GM04503 (cell line): ENCODE measurements around the gene CCDC174.

Source experiments
- DNase-seq: peaks from one replicate; pipeline ENCODE4 v3.0.0-alpha.2; 2012; ENCODE audit warnings: low read depth

The CCDC174 gene

DNA sequence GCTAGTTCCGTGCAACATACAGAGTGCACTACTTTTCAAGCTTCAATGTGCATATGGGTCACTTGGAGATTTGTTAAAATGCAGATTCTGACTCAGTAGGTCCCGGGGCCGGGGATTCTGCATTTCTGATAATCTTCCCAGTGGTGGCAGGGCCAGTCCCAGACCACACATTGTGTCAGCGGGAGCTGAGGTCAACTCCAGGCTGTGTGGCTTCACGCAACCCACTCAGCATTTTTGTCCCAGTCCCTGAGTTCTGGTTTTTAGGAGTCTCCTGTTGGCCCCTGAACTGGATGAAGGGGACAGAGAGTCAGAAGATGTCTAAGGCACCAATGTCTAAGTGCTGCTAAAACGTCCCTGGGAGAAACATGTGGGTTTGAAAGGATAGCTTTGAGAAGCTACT, 26.1 kb upstream of the CCDC174 start:
- DNase-seq: no peak

- no peak for DNase-seq
Measured at GRCh38 chr3:14627815-14628214, 23.7 kb upstream of the CCDC174 start.

- no peak for DNase-seq
Measured at GRCh38 chr3:14628406-14628805, 23.2 kb upstream of the CCDC174 start.

GRCh38 chr3:14630404-14631100, 21.0 kb upstream of the CCDC174 start:
- no peak for DNase-seq

DNA sequence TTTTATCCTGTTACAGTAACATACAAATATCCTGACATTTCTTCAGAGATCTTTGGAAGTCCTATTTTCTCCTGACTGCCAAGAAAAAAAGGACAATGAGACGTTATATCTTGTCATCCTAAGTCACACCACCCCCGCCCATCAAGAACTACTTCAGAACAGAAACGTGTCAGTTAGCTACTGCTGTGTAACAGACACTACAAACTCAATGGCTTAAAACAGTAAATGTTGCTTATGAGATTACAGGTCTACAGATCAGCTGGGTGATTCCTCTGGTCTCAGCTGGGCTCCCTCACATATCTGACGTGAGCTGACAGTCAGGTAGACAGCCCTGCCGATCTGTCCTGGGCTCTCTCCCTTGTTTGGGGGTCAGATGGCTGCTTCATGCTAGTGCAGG, 20.5 kb upstream of the CCDC174 start:
- no peak for DNase-seq

GRCh38 chr3:14631687-14632441, 19.7 kb upstream of the CCDC174 start:
- DNase-seq: no peak

GRCh38 chr3:14632442-14632930, 19.1 kb upstream of the CCDC174 start:
- no peak for DNase-seq

GRCh38 chr3:14633417-14633816, 18.1 kb upstream of the CCDC174 start:
- no peak for DNase-seq

GRCh38 chr3:14633819-14634424, 17.6 kb upstream of the CCDC174 start:
- DNase-seq: no peak

DNA sequence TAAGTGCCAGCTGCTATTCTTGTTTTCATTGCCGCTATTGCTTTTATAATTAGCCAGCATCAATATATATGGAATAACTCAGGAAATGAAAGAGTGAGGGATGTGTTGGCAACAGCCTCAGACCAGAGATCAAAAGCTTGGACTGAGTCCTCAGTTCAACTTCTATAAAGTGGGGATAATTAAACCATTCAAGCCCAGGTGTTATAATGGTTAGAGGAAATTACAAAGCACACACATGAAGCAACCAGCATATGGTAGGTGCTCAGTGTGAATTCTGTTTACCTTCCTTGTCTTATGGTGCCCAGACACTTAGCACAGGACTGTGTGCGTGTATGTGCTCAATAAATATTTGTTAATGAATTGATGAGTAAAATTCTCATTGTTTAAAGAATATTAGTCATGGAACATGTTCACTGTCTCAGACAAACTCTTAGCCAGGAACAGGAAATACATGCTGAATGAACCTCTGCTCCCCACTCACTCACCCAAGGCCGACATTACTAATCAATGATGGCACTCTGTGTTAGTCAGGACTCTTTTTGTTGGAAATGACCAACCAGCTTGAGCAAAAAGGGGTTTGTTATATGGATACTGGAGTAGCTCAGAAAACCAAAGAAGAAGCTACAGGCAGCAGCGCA, 16.7 kb upstream of the CCDC174 start:
- no peak for DNase-seq

DNA sequence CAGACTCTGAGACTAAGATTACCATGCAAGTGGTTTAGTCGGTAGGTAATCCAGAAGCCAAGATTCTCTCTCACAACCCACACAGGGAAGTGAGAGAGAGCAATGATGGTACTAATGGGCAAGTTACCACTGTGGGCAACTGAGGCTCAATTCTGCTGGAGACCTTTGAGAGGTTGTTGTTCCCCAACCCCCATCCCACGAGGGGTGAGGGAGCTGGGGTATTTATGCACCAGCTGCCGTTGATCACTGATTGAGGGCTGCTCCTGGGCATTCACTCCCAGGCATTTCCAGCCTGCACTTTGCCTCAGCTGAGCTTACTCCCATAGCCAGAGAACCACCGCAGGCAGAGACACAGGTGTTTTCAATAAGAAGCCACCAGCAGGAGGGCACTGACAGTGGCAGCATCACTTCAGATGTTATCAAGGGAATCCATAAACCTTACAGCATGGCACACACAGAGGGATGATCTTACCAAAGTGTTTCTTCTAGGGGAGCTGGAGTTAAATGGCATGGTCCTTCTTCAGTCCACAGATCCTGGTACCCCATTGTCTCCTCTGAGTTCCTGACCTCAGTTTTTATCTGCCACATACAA, 15.0 kb upstream of the CCDC174 start:
- DNase-seq: no peak

GRCh38 chr3:14640157-14640562, 11.4 kb upstream of the CCDC174 start:
- DNase-seq: no peak

- DNase-seq: no peak
Measured at GRCh38 chr3:14640734-14641133, 10.8 kb upstream of the CCDC174 start.

- DNase-seq: no peak
Measured at GRCh38 chr3:14641346-14641745, 10.2 kb upstream of the CCDC174 start.

GRCh38 chr3:14645453-14645852, 6.1 kb upstream of the CCDC174 start:
- no peak for DNase-seq

- no peak for DNase-seq
Measured at GRCh38 chr3:14646131-14646573, 5.4 kb upstream of the CCDC174 start.

GRCh38 chr3:14646589-14647413, 4.8 kb upstream of the CCDC174 start:
- no peak for DNase-seq

- no peak for DNase-seq
Measured at GRCh38 chr3:14647976-14648955, 3.3 kb upstream of the CCDC174 start.

DNA sequence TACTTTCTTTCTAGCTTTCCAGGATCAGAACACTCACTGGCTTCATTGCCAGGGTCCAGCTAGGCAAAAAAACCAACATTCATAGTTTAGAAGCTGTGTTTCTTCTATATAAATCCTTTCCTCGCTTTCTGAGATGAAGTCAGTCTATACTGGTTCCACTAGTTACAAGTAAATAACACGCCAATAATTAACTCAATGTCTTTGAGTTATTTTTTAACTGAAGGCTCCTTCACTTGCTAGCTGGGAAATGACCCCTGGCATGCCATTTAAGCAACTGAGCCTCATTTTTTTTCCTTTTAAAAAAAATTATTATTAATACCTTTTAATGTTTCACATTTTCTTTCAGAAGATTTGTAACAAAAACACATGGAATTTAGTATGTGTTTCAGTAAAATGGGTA, 2.1 kb upstream of the CCDC174 start:
- DNase-seq: no peak

GRCh38 chr3:14650193-14650592, 1.4 kb upstream of the CCDC174 start:
- no peak for DNase-seq
